Measurements from ENCODE around the gene PRR9. TPM values are rescaled to one million over a fixed set of nuclear protein-coding genes. Genes with fewer than 3 reads are reported as not detected.

PRR9 gene
- total and polyA plus RNA-seq, 2 of the 8 experiments (the other 6 are each of a cell fraction or from before 2014, with no cell fraction given): not detected

DNA sequence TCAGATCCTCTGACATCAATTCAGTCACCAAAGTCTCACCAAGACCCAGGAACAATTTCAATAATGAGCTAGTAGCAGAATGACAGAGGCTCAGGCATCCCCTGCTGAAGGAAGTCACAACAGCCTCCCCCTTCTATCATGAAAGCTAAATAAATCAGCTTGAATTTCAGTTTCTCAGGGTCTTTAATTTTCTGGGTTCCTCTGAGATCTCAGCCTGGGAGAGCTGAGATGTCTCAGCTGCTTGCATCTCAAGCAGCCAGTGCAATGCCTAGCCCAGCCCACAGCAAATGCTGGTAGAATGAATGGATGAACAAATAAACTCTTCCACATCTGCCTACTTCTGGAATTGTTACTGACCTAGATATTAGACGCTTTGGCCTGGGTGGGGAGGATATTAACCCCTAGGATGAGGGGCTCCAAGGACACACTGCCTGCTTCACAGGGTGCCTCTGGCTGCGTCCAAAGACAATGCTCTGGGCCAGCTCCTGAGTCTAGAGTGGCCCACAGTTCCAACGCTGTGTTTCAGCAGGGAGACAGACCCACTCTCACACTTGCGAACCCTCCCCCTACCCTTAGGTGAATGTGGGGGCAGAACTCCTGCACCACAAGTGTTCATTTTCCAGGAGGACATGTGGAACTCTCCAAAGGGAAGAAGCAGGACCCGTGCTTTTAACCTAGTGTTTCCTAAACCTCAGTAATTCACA lies 30.9 kb downstream of the PRR9 start (continued):
- TF ChIP-seq, protein P1, sequence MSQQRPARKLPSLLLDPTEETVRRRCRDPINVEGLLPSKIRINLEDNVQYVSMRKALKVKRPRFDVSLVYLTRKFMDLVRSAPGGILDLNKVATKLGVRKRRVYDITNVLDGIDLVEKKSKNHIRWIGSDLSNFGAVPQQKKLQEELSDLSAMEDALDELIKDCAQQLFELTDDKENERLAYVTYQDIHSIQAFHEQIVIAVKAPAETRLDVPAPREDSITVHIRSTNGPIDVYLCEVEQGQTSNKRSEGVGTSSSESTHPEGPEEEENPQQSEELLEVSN (IDR thresholded peaks at IDR 0.05): no peak
- TF ChIP-seq EP300 (IDR thresholded peaks at IDR 0.05; ENCODE audit: borderline replicate concordance in 1 of 2, low read depth in 2 of 2, low read length in 2 of 2): no peak

Data from H1 (cell line).